ENCODE measurements around the gene IL1RAP. TPM values are rescaled to one million over a fixed set of nuclear protein-coding genes. Genes with fewer than 3 reads are reported as not detected.

Gene IL1RAP
- total RNA-seq, 2 donors from 2014 or later: 3.4 to 6.3 TPM

DNA sequence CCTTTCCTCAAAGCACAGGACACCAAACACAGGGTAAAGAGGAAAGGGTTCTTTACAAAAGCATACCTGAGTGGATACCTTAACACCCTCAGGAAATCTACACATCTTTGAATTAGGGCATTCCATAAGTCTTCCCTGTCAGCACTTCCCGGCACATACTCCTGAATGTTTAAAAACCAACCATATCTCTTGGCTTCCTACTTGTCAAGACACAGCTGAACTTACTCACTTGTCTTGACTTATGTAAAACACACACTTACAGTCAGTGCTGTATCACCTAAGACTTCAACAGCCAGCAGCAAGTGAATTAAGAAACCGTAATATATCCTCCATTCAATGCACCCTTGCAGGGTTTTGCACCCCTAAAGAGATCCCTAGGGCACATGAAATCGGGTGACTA lies 17.5 kb downstream of the IL1RAP start:
- no peak for DNase-seq (ENCODE audit: low spot score)
- TF ChIP-seq, protein P1, sequence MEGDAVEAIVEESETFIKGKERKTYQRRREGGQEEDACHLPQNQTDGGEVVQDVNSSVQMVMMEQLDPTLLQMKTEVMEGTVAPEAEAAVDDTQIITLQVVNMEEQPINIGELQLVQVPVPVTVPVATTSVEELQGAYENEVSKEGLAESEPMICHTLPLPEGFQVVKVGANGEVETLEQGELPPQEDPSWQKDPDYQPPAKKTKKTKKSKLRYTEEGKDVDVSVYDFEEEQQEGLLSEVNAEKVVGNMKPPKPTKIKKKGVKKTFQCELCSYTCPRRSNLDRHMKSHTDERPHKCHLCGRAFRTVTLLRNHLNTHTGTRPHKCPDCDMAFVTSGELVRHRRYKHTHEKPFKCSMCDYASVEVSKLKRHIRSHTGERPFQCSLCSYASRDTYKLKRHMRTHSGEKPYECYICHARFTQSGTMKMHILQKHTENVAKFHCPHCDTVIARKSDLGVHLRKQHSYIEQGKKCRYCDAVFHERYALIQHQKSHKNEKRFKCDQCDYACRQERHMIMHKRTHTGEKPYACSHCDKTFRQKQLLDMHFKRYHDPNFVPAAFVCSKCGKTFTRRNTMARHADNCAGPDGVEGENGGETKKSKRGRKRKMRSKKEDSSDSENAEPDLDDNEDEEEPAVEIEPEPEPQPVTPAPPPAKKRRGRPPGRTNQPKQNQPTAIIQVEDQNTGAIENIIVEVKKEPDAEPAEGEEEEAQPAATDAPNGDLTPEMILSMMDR (IDR thresholded peaks at IDR 0.05): no peak
- Histone ChIP-seq H3K9me3 (no peaks in the 10 kb centered on the region), H3K4me1 (peaks cover 0 to 16% of the 10 kb centered on the region in 2 donors), H3K4me3 (no peak overlapping the region), H3K27ac (no peak overlapping the region), H3K27me3 (no peaks in the 10 kb centered on the region), H3K36me3 (no peaks in the 10 kb centered on the region)

DNA sequence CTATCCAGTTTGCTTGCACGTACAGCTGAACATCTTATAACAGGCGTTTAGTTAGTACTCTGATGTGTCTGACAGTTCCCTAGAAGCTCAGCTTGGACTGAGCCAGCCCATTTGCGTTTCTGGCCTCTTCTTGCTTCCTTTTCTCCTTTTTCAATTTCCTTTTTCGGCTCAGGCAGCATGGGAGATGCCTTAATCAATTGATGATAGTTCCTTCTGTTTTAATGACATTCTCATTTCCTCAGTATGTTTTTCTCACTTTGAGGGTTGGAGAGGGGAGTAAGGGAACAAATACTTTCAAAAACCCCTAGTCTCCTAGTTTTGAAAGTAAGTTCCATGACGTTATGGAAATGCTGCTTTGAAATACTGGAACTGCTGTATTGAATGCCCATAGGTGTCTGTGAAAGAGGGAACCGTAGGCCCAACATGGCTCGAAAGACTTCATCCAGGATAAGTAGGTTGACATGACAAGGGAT lies 18.9 kb downstream of the IL1RAP start:
- TF ChIP-seq, protein P1 (IDR thresholded peaks at IDR 0.05): no peak
- Histone ChIP-seq H3K4me3 (no peak overlapping the region), H3K4me1 (peaks cover 0 to 16% of the 10 kb centered on the region in 2 donors), H3K36me3 (no peaks in the 10 kb centered on the region), H3K9me3 (no peaks in the 10 kb centered on the region), H3K27ac (peak overlapping the region; percentile 2 to 68), H3K27me3 (no peaks in the 10 kb centered on the region)
- DNase-seq (ENCODE audit: low spot score): no peak

DNA sequence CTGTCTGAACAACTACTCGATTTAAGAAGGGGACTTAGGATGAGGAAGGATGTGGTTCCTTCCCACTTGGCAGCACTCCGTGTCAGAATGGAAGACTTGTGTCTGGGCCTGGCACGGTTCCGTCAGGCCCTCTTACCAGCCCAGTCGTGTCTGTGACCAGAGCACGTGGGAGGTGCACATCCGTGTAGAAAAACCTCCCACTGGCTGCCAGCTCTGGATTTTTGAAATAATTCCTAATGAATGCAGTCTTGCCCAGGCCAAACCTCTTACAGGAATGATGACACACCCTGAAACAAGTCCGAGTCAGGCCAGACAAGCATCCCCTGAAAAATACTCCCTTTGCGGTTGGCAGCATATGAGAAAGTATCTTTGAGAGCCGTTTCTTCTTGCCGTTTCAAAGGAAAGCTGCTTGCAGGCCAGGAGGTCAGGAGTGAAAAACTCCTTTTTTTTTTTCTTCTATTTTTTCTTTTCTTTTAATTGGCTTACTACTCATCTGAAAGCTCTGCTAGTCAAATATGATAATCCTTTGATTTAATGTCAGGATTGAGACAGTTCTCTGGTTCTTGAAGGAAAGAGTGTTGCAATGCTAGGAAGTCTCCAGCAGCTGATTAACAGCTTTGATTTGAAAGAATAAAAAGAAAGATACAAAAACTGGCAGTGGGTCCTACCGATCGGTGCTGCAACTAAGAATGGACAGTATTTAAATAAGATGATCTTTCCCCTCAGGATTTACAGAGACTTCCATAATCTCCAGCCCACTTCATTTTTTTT lies 19.8 kb downstream of the IL1RAP start:
- H3K9me3 ChIP-seq: no peaks in the 10 kb centered on the region
- H3K4me3 ChIP-seq: no peak overlapping the region
- H3K27ac ChIP-seq: peak overlapping the region; percentile 2 to 68
- H3K36me3 ChIP-seq: no peaks in the 10 kb centered on the region
- TF ChIP-seq, protein P1 (IDR thresholded peaks at IDR 0.05): no peak
- DNase-seq (ENCODE audit: low spot score): peak; percentile 81
- H3K27me3 ChIP-seq: no peaks in the 10 kb centered on the region
- peaks cover 0 to 16% of the 10 kb centered on the region in 2 donors for H3K4me1 ChIP-seq

DNA sequence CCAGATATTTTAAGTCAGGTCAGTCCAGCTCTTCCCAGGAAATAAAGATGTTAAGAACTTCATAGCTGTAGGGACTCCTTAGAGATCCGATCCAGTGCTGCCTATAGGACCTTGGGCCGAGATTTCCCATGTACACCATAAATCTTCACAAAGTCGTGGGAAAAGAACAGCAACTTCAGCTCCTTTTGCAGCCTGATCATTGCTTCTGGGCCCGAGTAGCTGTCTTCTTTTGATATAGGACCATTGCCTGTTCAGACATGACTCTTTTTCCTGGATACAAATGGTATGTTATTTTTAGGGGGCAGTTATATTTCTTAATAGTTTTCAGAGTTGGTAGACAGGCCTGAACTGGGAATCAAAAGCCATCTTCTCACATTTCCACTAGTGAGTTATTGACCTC lies 20.5 kb downstream of the IL1RAP start:
- no peaks in the 10 kb centered on the region for H3K9me3 ChIP-seq
- peak overlapping the region in 1 of 2 donors; percentile 68 for H3K27ac ChIP-seq
- TF ChIP-seq, protein P1 (IDR thresholded peaks at IDR 0.05): no peak
- no peak for DNase-seq (ENCODE audit: low spot score)
- H3K36me3 ChIP-seq: no peaks in the 10 kb centered on the region
- peaks cover 0 to 16% of the 10 kb centered on the region in 2 donors for H3K4me1 ChIP-seq
- no peak overlapping the region for H3K4me3 ChIP-seq
- no peaks in the 10 kb centered on the region for H3K27me3 ChIP-seq

DNA sequence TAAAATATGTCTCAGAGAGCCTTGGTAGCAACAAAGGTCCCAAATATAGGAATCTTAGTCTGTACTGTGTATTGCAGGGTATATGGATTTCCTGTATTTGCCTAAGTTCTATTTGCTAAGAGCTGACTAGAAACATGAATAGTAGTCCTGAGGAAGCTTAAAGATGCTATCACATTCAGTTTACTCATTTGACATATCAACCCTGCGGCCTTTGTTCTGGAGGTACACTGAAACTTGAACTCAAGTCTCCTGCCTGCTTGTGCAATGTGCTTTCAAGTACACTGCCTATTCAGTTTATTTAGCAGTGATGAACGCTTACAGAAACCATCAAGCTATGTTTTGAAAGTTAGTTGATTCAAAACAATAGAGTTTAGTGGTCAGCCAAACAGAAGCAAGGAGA lies 21.1 kb downstream of the IL1RAP start:
- no peak for DNase-seq (ENCODE audit: low spot score)
- Histone ChIP-seq H3K4me3 (no peak overlapping the region), H3K27me3 (no peaks in the 10 kb centered on the region), H3K4me1 (peaks cover 0 to 16% of the 10 kb centered on the region in 2 donors), H3K27ac (no peak overlapping the region), H3K36me3 (no peaks in the 10 kb centered on the region), H3K9me3 (no peaks in the 10 kb centered on the region)
- TF ChIP-seq, protein P1 (IDR thresholded peaks at IDR 0.05): no peak

Data from right atrium auricular region (tissue), 2 donors.